ENCODE data around the gene ESCO1. TPM values are rescaled to one million over a fixed set of nuclear protein-coding genes. Genes with fewer than 3 reads are reported as not detected.
"Not testable (repeated sequence)": the region's sequence is repeated elsewhere in the genome, so short reads cannot be mapped to it uniquely, and the experiment has no call there.

The ESCO1 gene
- total RNA-seq, 1 donor from 2014 or later: 12.0 TPM

DNA sequence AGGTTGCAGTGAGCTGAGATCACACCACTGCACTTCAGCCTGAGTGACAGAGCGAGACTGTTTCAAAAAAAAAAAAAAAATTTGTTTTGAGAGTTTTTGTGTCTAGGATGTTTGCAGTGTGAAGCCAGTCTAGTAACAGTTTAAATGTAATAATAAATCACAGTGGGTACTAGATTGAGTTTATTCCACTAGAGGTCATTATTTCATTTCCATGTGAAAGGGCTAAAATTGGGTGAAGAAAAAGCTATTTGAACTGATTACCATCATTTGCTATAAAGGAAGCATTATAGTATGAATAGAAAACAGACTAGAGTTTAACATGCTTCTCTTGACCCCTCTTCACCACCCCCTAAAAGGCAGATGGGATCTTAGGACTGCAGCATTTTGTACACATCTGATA, 31.9 kb upstream of the ESCO1 start:
- H3K27me3 Mint-ChIP-seq (ENCODE audit: low read depth): no peaks in the 10 kb centered on the region
- TF ChIP-seq, protein P1, sequence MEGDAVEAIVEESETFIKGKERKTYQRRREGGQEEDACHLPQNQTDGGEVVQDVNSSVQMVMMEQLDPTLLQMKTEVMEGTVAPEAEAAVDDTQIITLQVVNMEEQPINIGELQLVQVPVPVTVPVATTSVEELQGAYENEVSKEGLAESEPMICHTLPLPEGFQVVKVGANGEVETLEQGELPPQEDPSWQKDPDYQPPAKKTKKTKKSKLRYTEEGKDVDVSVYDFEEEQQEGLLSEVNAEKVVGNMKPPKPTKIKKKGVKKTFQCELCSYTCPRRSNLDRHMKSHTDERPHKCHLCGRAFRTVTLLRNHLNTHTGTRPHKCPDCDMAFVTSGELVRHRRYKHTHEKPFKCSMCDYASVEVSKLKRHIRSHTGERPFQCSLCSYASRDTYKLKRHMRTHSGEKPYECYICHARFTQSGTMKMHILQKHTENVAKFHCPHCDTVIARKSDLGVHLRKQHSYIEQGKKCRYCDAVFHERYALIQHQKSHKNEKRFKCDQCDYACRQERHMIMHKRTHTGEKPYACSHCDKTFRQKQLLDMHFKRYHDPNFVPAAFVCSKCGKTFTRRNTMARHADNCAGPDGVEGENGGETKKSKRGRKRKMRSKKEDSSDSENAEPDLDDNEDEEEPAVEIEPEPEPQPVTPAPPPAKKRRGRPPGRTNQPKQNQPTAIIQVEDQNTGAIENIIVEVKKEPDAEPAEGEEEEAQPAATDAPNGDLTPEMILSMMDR (IDR thresholded peaks at IDR 0.05): peak; percentile 65
- no peak for DNase-seq (ENCODE audit: low spot score)
- peaks cover 14% of the 10 kb centered on the region for H3K36me3 Mint-ChIP-seq (ENCODE audit: low read depth)
- no peaks in the 10 kb centered on the region for H3K4me1 Mint-ChIP-seq (ENCODE audit: low read depth)
- H3K27ac Mint-ChIP-seq (ENCODE audit: unreplicated experiment): no peak overlapping the region
- no peaks in the 10 kb centered on the region for H3K9me3 Mint-ChIP-seq (ENCODE audit: low read depth)
- no peak overlapping the region for H3K4me3 Mint-ChIP-seq (ENCODE audit: unreplicated experiment)

DNA sequence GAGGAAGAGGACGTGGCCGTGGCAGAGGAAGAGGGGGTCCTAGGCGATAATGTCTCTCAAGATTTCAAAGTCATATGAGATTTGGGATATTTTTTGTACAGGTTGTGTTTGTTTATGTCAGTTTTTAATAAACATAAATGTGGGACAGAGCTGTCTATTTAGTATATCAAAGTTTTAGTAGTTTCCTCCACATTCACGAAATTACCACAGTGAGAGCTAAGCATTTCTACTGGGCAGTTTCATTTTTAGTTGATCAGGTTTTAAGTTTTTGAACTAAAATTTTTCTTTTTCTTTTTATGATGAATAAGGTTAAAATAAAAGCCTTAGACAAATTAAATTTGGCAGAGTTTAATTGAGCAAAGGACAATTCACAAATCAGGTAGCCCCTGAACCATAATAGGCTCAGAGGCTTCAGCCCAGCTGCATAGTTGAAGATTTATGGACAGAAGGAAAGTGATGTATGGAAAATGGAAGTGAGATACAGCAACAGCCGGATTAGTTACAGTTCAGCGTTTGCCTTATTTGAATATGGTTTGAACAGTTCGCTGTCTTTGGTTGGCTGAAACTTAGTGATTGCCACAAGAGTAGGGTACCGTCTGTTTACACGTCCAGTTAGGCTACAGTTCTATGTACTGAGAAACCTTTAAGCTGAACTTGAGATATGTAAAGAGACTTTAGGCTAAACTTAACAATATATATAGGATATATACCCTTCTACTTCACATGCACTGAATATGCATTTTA, 28.8 kb upstream of the ESCO1 start:
- Mint-ChIP-seq H3K4me1 (ENCODE audit: low read depth) (no peaks in the 10 kb centered on the region), H3K27ac (ENCODE audit: unreplicated experiment) (no peak overlapping the region), H3K27me3 (ENCODE audit: low read depth) (no peaks in the 10 kb centered on the region), H3K4me3 (ENCODE audit: unreplicated experiment) (no peak overlapping the region), H3K36me3 (ENCODE audit: low read depth) (peaks cover 23% of the 10 kb centered on the region), H3K9me3 (ENCODE audit: low read depth) (no peaks in the 10 kb centered on the region)
- TF ChIP-seq, protein P1 (IDR thresholded peaks at IDR 0.05): no peak
- no peak for DNase-seq (ENCODE audit: low spot score)

DNA sequence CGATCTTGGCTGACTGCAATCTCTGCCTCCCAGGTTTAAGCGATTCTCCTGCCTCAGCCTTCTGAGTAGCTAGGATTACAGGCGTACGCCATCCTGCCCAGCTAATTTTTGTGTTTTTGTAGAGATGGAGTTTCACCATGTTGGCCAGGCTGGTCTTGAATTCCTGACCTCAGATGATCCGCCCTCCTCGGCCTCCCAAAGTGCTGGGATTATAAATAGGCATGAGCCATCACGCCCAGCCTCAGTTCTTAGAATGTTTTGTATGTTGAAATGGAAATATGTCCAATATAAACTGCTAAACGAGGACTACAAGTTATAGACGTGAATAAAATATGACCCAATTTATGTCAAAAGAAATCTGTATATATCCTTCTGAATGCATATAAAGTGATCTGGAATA, 21.1 kb upstream of the ESCO1 start:
- H3K36me3 Mint-ChIP-seq (ENCODE audit: low read depth): peaks cover 20% of the 10 kb centered on the region
- H3K27me3 Mint-ChIP-seq (ENCODE audit: low read depth); H3K4me3 Mint-ChIP-seq (ENCODE audit: unreplicated experiment); H3K4me1 Mint-ChIP-seq (ENCODE audit: low read depth); H3K27ac Mint-ChIP-seq (ENCODE audit: unreplicated experiment); H3K9me3 Mint-ChIP-seq (ENCODE audit: low read depth); DNase-seq (ENCODE audit: low spot score): not testable (repeated sequence)

DNA sequence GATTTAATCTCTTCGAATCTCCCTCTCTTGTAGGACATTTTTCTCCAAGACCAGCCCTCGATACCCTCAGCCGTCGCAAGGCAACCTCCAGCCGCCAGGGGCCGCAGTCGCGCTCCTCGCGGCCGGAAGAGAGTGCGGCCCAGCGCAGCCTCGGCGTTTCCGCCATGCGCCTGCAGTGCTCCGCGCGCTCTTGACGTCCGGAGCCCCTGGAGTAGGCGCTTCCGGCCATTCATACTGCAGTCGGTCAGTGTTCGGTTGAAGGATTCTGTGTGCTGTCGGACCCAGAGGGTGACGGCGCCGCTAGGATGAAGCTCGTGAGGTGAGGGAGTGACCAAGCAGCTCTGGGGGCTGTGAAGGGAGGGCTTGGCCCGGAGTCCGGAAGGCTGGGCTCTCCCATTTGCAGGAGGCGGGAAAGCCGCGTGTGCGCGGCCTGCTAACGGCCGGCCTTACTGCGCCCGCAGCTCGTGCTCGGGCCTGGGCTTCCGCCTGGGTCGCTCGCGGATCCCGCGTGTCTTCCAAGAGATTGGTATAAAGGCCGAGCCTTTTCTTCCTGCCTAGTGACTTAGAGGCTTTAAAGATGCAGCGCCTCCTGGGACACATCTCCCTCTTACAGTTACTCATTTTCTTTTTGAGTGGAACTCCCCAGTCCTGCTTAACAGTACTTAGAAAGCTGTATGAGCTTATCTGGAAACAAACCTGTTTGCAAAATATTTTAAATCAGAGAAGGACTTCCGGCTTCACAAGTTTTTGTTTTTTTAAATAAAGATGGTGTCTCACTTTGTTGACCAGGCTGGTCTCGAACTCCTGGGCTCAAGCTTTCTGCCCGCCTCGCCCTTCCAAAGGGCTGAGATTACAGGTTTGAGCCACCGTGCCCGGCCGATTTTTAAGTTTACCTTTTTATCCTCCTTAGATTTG, 11.9 kb upstream of the ESCO1 start, which contains the start of gene SNRPD1:
Gene SNRPD1, plus strand, starts transcription at position 190 of the 915 bp plus-strand sequence. Its CDS starts 116 bp downstream, at position 306.
- Mint-ChIP-seq H3K9me3 (ENCODE audit: low read depth) (no peaks in the 10 kb centered on the region), H3K27ac (ENCODE audit: unreplicated experiment) (peak within 1 kb of the TSS; percentile 100), H3K27me3 (ENCODE audit: low read depth) (no peaks in the 10 kb centered on the region), H3K4me1 (ENCODE audit: low read depth) (peaks cover 28% of the 10 kb centered on the region), H3K36me3 (ENCODE audit: low read depth) (peaks cover 9% of the 10 kb centered on the region), H3K4me3 (ENCODE audit: unreplicated experiment) (peak within 1 kb of the TSS; percentile 99)
- DNase-seq (ENCODE audit: low spot score): peak; percentile 92
- TF ChIP-seq, protein P1 (IDR thresholded peaks at IDR 0.05): peak; percentile 94

DNA sequence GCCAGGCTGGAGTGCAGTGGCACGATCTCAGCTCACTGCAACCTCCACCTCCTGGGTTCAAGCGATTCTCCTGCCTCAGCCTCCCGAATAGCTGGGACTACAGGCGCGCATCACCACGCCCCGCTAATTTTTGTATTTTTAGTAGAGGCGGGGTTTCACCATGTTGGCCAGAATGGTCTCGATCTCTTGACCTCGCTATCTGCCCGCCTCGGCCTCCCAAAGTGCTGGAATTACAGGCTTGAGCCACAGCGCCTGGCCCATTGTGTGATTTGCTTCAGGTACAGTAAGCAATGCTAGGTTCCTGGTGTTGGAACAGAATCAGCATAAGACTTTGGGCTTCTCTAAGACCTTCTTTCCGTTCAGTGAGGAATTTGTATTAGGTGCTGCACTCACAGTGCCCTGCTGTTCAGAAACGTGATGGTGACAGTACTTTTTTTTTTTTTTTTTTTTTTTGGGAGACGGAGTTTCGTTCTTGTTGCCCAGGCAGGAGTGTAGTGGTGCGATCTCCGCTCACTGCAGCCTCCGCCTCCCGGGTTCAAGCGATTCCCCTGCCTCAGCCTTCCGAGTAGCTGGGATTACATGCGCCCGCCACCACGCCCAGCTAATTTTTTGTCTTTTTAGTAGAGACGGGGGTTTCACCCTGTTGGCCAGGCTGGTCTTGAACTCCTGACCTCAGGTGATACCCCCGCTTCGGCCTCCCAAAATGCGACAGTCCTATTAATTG, 11.1 kb upstream of the ESCO1 start:
- Mint-ChIP-seq H3K4me3 (ENCODE audit: unreplicated experiment) (peak overlapping the region; percentile 99), H3K27ac (ENCODE audit: unreplicated experiment) (peak overlapping the region; percentile 100), H3K4me1 (ENCODE audit: low read depth) (peaks cover 28% of the 10 kb centered on the region)
- DNase-seq (ENCODE audit: low spot score); H3K27me3 Mint-ChIP-seq (ENCODE audit: low read depth); H3K9me3 Mint-ChIP-seq (ENCODE audit: low read depth); H3K36me3 Mint-ChIP-seq (ENCODE audit: low read depth): not testable (repeated sequence)

DNA sequence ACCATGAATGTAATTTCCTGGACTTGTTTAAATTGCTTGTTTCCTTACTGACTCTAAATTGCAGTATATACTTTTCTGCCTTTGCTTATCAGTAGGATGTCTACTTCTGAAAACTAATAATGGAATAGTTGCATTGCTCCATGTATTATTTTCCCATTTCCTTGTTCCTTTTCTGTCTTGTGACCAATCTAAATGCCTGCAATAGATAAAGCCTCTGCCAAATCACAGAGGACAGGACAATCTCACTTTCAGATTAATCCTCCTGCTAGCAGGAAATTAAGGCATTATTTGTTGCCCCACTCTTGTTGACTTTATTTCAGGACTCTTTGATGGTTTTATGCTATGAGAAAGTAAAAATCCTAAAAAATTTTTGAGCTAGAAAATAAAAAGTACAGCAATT, 4.7 kb upstream of the ESCO1 start:
- no peak for DNase-seq (ENCODE audit: low spot score)
- no peak overlapping the region for H3K27ac Mint-ChIP-seq (ENCODE audit: unreplicated experiment)
- no peaks in the 10 kb centered on the region for H3K9me3 Mint-ChIP-seq (ENCODE audit: low read depth)
- peaks cover 4% of the 10 kb centered on the region for H3K4me1 Mint-ChIP-seq (ENCODE audit: low read depth)
- TF ChIP-seq, protein P1 (IDR thresholded peaks at IDR 0.05): no peak
- no peaks in the 10 kb centered on the region for H3K27me3 Mint-ChIP-seq (ENCODE audit: low read depth)
- H3K36me3 Mint-ChIP-seq (ENCODE audit: low read depth): no peaks in the 10 kb centered on the region
- no peak overlapping the region for H3K4me3 Mint-ChIP-seq (ENCODE audit: unreplicated experiment)
